Measurements from ENCODE around the gene MINDY4B. TPM values are rescaled to one million over a fixed set of nuclear protein-coding genes. Genes with fewer than 3 reads are reported as not detected.
"Not testable (repeated sequence)": the region's sequence is repeated elsewhere in the genome, so short reads cannot be mapped to it uniquely, and the experiment has no call there.

MINDY4B gene
- total RNA-seq, 4 donors from 2014 or later, result not detected

GRCh38 chr3:150871192-150871591 lies 34.0 kb downstream of the MINDY4B start:
- WGBS, 2 donors, result 93 to 94% methylated on average over 4 of the region's 4 CpGs
- Histone ChIP-seq H3K4me3 (no peak overlapping the region), H3K4me1 (peaks cover 0 to 24% (median 8%) of the 10 kb centered on the region in 4 donors), H3K36me3 (no peaks in the 10 kb centered on the region), H3K27me3 (no peaks in the 10 kb centered on the region), H3K27ac (no peak overlapping the region), H3K9me3 (no peaks in the 10 kb centered on the region)
- DNase-seq (ENCODE audit: low spot score in 2 of 2), result no peak
- no peak for TF ChIP-seq EP300 (IDR thresholded peaks at IDR 0.05)
- TF ChIP-seq POLR2A (IDR thresholded peaks at IDR 0.05), result no peak
- TF ChIP-seq CTCF (IDR thresholded peaks at IDR 0.05), result no peak

DNA sequence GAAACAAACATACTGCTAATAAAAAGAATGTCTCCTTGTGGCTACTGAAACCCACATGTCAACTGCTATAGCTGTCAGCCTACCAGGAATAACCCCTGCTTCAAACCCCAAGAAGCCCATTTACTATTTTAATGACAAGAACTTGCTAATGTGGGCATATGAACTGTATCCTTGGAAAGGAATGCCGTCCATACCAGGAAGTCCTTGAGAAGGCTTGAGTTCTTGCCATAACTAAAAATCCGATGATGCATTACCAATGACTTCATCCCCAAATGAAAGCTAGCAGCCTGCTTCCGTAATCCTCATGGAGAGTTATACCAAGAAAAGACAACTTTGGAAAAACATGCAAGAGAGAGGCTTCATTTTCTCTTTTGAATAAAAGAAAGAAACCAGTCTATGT lies 34.8 kb downstream of the MINDY4B start:
- peaks cover 0 to 20% (median 6%) of the 10 kb centered on the region in 4 donors for H3K4me1 ChIP-seq
- 50 to 51% methylated on average over 3 of the region's 3 CpGs for WGBS, 2 donors
- no peaks in the 10 kb centered on the region for H3K27me3 ChIP-seq

GRCh38 chr3:150868282-150868681 lies 37.0 kb downstream of the MINDY4B start:
- no peaks in the 10 kb centered on the region for H3K27me3 ChIP-seq
- H3K4me3 ChIP-seq, result no peak overlapping the region
- no peaks in the 10 kb centered on the region for H3K36me3 ChIP-seq
- no peak for TF ChIP-seq POLR2A (IDR thresholded peaks at IDR 0.05)
- no peak for TF ChIP-seq EP300 (IDR thresholded peaks at IDR 0.05)
- TF ChIP-seq CTCF (IDR thresholded peaks at IDR 0.05), result no peak
- WGBS, 2 donors, result 87 to 89% methylated on average over 3 of the region's 3 CpGs
- peak in 1 of 2 donors; percentile 13 for DNase-seq (ENCODE audit: low spot score in 2 of 2)
- no peaks in the 10 kb centered on the region for H3K9me3 ChIP-seq
- no peak overlapping the region for H3K27ac ChIP-seq
- H3K4me1 ChIP-seq, result peaks cover 0 to 6% (median 2%) of the 10 kb centered on the region in 4 donors

More for the DNA sequence above, 34.8 kb downstream of the MINDY4B start:
- DNase-seq (ENCODE audit: low spot score in 2 of 2), result no peak
- Histone ChIP-seq H3K4me3 (no peak overlapping the region), H3K27ac (peak overlapping the region in 1 of 4 donors; percentile 1), H3K9me3 (no peaks in the 10 kb centered on the region), H3K36me3 (no peaks in the 10 kb centered on the region)
- TF ChIP-seq EP300 (IDR thresholded peaks at IDR 0.05), result no peak
- TF ChIP-seq POLR2A (IDR thresholded peaks at IDR 0.05), result no peak
- no peak for TF ChIP-seq CTCF (IDR thresholded peaks at IDR 0.05)

DNA sequence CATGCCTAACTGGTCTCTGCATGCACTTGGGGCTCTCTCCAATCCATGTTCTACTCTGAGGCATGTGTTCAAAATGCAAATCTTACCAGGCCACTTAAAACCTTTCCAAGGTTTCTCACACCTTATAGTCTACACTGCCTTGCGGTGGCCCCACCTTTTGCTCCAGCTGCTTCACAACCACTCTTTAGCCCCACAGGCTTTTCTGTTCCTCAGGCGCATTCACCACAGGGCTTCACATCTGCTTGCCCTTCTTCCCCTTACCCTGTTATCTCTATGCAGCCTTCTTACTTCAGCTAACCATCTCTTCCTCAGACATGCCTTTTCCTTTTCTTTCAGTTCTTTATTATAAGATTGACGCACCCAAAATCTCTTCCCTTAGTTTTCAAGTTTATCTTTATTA lies 37.8 kb downstream of the MINDY4B start:
- Histone ChIP-seq H3K4me3 (no peak overlapping the region), H3K9me3 (no peaks in the 10 kb centered on the region), H3K27me3 (no peaks in the 10 kb centered on the region), H3K36me3 (no peaks in the 10 kb centered on the region), H3K27ac (no peak overlapping the region), H3K4me1 (peaks cover 0 to 6% (median 0%) of the 10 kb centered on the region in 4 donors)
- WGBS, 2 donors, result 87 to 93% methylated on average over 3 of the region's 3 CpGs
- no peak for TF ChIP-seq EP300 (IDR thresholded peaks at IDR 0.05)
- TF ChIP-seq CTCF (IDR thresholded peaks at IDR 0.05), result no peak
- TF ChIP-seq POLR2A (IDR thresholded peaks at IDR 0.05), result no peak
- no peak for DNase-seq (ENCODE audit: low spot score in 2 of 2)

- 80 to 82% methylated on average over 5 of the region's 5 CpGs for WGBS, 2 donors
Observed at GRCh38 chr3:150863921-150864320, 41.3 kb downstream of the MINDY4B start.

GRCh38 chr3:150861851-150862250 lies 43.4 kb downstream of the MINDY4B start:
- no peaks in the 10 kb centered on the region for H3K36me3 ChIP-seq
- peaks cover 0 to 6% (median 0%) of the 10 kb centered on the region in 4 donors for H3K4me1 ChIP-seq
- WGBS, 2 donors, result 89 to 91% methylated on average over 2 of the region's 2 CpGs
- H3K9me3 ChIP-seq, result no peaks in the 10 kb centered on the region
- H3K27ac ChIP-seq, result no peak overlapping the region
- TF ChIP-seq POLR2A (IDR thresholded peaks at IDR 0.05) (no peak), CTCF (IDR thresholded peaks at IDR 0.05) (no peak), EP300 (IDR thresholded peaks at IDR 0.05) (no peak)
- no peak for DNase-seq (ENCODE audit: low spot score in 2 of 2)
- no peak overlapping the region for H3K4me3 ChIP-seq
- no peaks in the 10 kb centered on the region for H3K27me3 ChIP-seq

More at GRCh38 chr3:150863921-150864320, 41.3 kb downstream of the MINDY4B start:
- H3K27ac ChIP-seq; H3K4me3 ChIP-seq; H3K36me3 ChIP-seq; H3K9me3 ChIP-seq; DNase-seq (ENCODE audit: low spot score in 2 of 2); H3K4me1 ChIP-seq; H3K27me3 ChIP-seq: not testable (repeated sequence)

DNA sequence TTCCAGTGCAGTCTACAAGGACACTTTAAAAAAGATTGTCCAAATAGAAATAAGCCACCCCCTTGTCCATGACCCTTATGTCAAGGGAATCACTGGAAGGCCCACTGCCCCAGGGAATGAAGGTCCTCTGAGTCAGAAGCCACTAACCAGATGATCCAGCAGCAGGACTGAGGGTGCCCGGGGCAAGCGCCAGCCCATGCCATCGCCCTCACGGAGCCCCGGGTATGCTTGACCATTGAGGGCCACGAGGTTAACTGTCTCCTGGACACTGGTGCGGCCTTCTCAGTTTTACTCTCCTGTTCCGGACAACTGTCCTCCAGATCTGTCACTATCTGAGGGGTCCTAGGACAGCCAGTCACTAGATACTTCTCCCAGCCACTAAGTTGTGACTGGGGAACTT lies 47.3 kb downstream of the MINDY4B start:
- not testable (repeated sequence) for H3K36me3 ChIP-seq; H3K4me3 ChIP-seq; DNase-seq (ENCODE audit: low spot score in 2 of 2); H3K9me3 ChIP-seq; H3K27ac ChIP-seq; H3K4me1 ChIP-seq; H3K27me3 ChIP-seq
- WGBS, 2 donors, result 91 to 92% methylated on average over 8 of the region's 8 CpGs

All from tibial nerve (tissue), 4 donors.